GM11168 (cell line): ENCODE results near the gene LARGE1.

ENCODE experiments used
- in situ Hi-C: fragments of 300-500 bp; cut with MboI; formaldehyde crosslinking; loops from one replicate; pipeline ENCODE4 v1.12.0; 2022; ENCODE audit warnings: low sequenced_read_pairs; ENCODE audit not compliant: unreplicated experiment

LARGE1 gene

DNA sequence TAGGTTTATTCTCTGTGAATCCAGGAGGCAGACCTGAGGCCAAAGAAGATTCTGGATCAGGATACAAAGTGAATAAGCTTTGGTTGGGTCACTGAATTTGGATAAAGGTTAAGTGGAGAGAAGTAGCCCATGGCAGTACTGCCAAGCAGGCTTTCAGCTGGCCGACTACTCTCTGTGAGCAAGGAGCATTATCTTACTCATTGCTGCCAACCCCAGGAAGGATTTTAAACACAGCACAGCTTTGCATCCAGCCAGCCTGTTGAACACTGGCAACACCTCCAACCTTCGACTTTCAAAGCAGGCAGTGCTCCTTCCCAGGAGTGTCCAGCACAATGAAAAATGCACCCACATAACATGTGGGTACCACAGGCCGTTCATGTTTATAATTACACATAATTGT, 498.4 kb downstream of the LARGE1 start:
- in situ Hi-C loops = no loop called here

GRCh38 chr22:33418484-33418883, 501.8 kb downstream of the LARGE1 start:
- in situ Hi-C loops = no loop called here

GRCh38 chr22:33415401-33415800, 504.9 kb downstream of the LARGE1 start:
- in situ Hi-C loops = no loop called here

- in situ Hi-C loops = no loop called here
Observed at GRCh38 chr22:33409079-33409478, 511.2 kb downstream of the LARGE1 start.

- in situ Hi-C loops = no loop called here
Observed at GRCh38 chr22:33405194-33405593, 515.1 kb downstream of the LARGE1 start.

DNA sequence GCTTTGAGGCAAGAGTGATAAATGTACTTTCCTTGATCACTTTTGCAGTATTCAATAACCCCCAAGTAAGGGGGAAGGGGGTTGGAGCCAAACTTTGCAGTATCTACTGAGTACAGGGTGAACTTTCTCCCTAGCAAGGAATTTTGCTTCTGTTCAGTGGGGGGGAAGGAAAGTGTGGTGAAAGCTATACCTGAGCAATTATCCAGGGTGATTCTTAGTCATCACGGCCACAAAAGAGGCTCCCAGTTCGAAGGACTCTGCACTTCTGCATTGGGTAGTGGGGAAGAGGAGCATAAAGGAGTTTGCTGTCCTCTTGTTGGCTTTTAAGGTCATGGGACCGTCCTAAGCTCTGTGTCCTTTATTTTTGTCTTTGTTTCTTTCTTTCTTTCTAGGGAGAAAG, 515.6 kb downstream of the LARGE1 start:
- in situ Hi-C loops = no loop called here

DNA sequence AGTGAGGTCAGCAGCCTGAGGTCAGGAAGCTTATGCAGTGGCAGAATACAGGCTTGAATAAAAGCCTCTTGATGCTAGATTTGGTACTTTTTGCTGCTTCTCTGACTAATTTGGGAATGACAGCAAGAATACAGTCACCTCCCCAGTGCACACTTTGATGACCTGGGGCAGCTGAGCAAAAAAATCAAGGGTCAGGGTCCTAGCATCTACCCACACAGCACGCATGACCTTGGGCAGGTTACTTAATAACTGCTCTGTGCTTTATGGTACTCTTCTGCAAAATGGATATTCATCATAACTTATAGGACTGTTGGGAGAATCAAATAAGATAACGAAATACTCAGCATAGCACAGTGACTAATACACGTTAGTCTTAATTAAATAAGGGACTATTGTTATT, 518.0 kb downstream of the LARGE1 start:
- in situ Hi-C loops = no loop called here

GRCh38 chr22:33401291-33401690, 519.0 kb downstream of the LARGE1 start:
- in situ Hi-C loops = no loop called here

- in situ Hi-C loops = no loop called here
Observed at GRCh38 chr22:33400891-33401290, 519.4 kb downstream of the LARGE1 start.

- in situ Hi-C loops = no loop called here
Observed at GRCh38 chr22:33400061-33400840, 520.0 kb downstream of the LARGE1 start.

GRCh38 chr22:33397381-33397907, 522.8 kb downstream of the LARGE1 start:
- in situ Hi-C loops = no loop called here

- in situ Hi-C loops = no loop called here
Observed at GRCh38 chr22:33393432-33393831, 526.8 kb downstream of the LARGE1 start.

GRCh38 chr22:33391298-33391697, 529.0 kb downstream of the LARGE1 start:
- in situ Hi-C loops = no loop called here

GRCh38 chr22:33389936-33390335, 530.3 kb downstream of the LARGE1 start:
- in situ Hi-C loops = no loop called here

- in situ Hi-C loops = no loop called here
Observed at GRCh38 chr22:33386270-33386669, 534.0 kb downstream of the LARGE1 start.

- in situ Hi-C loops = no loop called here
Observed at GRCh38 chr22:33385611-33386010, 534.7 kb downstream of the LARGE1 start.

- in situ Hi-C loops = no loop called here
Observed at GRCh38 chr22:33382436-33382835, 537.8 kb downstream of the LARGE1 start.

DNA sequence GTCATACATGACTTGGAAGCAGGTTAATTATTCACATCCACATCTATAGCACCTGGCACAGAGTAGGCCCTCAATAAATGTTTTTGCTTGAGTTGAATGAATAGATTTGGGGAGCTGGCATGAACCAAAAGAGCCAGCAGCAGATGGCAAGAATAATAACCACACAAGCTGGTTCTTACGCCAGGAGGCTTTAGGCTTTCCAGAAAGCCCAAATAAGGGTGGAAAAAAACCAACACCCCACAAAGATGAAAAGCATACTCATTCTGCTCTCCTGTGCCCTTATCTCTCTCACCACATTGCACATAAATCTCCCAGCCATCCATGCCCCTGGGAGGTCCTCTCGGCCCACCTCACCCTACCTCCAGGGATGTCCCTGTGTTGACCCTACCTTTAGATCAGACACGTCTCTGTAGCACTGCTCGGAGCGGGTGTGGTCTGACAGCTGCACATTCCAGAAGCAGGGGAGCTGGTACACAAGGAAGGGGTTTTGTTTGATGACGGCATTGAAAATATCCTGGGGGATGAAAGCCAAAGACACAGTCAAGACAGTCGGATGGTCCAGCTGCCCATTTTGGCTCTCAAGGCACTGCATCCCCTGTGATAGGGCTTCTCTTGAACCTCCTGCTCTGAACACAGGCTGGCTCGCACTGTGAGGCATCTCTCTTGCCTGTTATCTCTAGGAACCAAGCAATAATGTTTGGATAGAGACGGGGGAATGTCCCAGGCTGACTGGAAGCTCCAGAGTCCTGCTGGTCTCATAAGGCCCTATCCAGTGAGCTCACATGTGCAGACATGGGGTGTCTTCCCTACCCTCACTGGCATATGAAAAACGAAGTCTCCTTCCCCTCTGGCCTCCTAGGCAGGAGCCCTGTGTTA, 538.5 kb downstream of the LARGE1 start:
- in situ Hi-C loops = no loop called here

GRCh38 chr22:33380789-33381530, 539.3 kb downstream of the LARGE1 start:
- in situ Hi-C loops = no loop called here

DNA sequence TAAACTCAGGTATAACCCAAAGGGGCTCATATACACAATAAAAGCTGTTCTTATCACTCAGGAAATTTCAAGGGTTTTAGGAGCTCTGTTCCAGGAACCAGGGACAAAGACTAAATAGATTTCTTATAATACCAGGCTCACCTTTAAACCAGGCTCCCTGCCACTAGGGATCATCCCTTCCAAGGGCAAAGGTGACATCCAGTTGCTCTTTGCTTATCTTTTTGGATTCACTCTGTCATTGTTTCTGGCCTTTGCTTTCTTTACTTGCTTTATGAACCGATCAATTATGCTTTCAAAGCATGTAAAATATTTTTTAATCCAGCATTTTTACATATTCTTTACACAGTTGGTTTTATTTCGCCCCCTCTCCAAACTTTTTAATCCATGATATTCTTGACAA, 540.4 kb downstream of the LARGE1 start:
- in situ Hi-C loops = no loop called here

- in situ Hi-C loops = no loop called here
Observed at GRCh38 chr22:33372875-33373274, 547.4 kb downstream of the LARGE1 start.
